ENCODE measurements around the gene ERO1A.

The ERO1A gene

DNA sequence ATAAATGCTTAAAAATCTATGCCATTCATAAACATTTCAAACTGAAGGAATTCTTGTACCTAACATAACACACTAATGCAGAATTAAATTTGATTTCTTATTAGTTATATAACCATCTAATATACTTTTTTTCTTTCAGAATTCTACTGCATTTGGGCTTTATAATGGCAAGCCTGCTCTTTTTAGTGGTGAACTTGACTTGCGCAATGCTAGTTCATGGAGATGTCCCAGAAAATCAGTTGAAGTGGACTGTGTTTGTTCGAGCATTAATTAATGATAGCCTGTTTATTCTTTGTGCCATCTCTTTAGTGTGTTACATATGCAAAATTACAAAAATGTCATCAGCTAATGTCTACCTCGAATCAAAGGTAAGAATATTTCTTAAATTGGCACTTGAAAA, 95.4 kb downstream of the ERO1A start:
- DNase-seq: no peak

DNA sequence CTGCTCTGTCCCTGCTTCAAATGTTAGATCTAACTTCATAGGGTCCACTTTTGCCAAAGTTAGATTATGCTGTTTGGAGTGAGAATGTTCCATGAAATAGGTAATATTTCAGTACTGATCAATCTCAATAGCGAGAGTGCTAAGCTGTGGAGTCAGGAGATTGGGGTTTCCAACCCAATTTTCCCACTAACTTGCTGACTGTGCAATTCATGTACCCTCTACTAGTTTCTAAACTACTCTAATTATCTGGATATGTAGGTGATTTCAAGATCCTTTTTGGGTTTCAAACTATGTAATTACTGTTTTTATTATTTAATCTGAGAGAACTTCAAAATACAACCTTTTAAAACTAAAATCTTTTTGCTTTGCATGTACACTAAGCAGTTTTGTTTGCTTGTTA, 96.8 kb downstream of the ERO1A start:
- DNase-seq: no peak

DNA sequence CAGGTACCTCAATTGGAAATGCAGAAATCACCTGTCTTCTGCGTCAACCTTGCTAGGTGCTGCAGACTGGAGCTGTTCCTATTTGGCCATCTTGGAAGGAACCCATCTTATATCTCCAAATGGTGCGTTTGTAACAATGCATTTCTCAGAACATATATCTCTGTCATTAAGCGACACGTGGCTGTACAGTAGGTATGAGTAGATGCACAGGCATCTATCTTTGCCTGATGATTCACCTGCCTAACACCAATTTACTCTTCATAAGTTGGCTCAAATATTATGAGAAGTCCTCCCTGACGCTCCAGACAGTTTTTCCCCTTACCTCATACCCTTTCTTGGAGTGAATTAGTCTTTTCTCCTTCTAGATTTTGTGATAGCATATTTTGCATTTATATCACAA, 98.5 kb downstream of the ERO1A start:
- DNase-seq: no peak

DNA sequence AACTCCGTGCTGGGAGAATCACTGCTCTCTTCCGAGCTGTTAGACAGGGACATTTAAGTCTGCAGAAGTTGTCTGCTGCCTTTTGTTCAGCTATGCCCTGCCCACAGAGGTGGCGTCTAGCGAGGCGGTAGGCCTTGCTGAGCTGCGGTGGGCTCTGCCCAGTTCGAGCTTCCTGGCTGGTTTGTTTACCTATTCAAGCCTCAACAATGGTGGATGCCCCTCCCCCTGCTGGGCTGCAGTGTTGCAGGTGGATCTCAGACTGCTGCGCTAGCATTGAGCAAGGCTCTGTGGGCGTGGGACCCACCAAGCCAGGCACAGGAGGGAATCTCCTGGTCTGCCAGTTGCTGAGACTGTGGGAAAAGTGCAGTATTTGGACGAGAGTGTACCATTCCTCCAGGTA, 99.0 kb downstream of the ERO1A start:
- DNase-seq: no peak

DNA sequence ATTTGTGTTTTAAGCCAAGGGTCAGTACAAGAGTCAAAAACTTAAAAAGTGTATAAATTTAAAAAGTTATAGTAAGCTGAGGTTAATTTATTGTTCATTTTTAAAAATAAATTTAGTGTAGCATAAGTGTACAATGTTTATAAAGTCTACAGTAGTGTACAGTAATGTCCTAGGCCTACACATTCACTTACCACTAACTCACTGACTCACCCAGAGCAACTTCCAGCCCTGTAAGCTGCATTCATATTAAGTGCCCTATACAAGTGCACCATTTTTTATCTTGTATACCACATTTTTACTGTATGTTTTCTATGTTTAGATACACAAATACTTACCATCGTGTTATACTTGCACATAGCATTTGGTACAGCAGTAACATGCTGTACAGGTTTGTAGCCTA, 105.0 kb downstream of the ERO1A start:
- DNase-seq: no peak

All from right hindlimb (tissue), 1 donor.